Stimulated activated CD4-positive, alpha-beta T cell treated with anti-CD3 and anti-CD28 coated beads, Interleukin-1b, Interleukin-23, amount 100 ng/mL, for 4 hours (primary cell): ENCODE measurements around the gene GSTM2.
"Not testable (repeated sequence)": the region's sequence is repeated elsewhere in the genome, so short reads cannot be mapped to it uniquely, and the experiment has no call there.

Source experiments
- DNase-seq, 2 donors: peaks; one replicate each; pipeline ENCODE4 v3.0.0-alpha.2; 2020; ENCODE audit warnings: low read depth in 2 of 2

The GSTM2 gene

DNA sequence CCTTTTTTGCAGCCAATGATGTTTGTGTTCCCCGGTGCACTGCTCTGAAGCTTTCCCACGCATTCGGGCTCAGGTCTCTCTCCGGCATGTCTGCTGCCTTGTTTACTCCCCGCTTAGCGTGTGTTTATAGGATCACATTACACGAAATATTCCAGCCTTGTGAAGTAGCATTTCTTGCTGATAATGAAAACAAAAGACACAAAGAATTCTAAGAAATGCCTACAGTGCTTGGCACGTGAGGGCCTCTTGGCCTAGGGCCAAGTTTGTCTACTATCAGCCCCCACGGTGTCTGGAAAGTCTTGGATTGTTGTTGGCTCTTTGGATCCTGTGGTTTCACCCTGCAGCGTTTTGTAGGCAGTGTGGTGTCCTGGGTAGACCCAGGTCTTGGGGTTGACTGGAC, 23.2 kb upstream of the GSTM2 start:
- DNase-seq: no peak

DNA sequence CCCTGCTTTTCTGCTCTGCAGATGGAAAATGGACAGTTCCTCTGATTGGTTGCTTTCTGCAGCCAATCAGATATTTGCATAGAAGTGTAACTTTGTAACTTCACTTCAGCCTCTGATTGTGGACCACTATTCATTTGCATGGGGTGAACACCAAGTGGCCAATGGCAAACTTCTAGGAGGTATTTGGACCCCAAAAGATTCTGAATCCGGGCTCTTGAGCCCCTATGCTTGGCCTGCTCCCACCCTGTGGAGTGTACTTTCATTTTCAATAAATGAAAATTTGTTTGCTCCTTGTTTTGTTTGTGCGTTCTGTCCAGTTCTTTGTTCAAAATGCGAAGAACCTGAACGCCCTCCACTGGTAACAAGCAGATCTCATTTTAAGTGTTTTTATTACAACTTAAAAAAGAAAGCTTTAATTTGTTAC, 18.4 kb upstream of the GSTM2 start:
- no peak for DNase-seq

DNA sequence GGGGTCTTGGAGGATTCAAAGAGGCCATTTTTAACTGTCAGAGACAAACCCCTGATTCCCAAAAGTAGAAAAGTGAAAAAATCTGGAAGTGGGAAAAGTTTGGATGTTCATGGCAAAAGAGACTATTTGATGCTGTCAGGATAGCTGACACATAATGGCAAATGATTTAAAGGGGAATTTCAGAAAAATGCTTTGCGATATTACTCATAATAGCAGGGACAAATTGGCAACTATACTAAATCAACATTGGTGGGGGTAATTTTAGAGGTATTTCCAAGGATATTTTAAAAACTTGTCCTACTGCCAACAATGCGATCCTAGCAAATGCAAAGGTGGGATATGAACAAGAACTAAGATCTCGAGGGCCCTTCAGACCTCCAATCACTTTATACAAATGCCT, 17.2 kb upstream of the GSTM2 start:
- no peak for DNase-seq

DNA sequence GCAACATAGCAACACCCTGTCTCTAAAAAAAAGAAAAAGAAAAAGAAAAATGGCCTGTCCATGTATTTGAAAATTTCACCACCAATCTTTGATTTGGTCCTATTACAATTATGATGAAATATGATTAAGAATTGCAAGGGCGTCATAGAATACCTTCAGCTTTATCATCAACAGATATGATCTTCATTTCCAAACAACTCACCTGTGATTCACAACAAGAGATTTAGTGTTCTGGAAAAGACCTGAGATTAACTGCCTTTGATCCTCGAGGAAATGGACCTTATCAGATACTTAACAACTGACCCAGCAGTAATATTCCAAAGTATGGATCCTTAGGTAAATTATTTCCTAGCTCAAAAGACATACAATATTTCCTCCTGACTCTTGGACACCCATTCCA, 15.5 kb upstream of the GSTM2 start:
- no peak for DNase-seq

DNA sequence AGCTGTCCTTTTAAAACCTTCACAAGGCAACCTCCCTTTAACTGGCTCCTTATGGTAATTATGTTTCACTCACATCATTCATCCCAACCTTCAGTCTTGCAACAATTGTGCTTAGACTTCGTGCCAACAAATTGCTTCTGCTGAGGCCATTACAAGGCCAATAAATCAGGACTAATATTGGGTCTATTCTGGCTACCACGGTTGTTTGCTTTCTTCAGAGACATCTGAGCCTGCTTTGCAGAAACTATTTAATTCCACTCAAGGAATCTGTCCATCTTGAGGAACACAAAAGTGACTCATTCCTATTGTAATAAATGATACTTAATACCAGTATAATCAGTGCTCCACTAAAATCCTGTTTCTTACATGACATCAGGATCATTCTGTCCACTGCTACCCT, 14.6 kb upstream of the GSTM2 start:
- no peak for DNase-seq

DNA sequence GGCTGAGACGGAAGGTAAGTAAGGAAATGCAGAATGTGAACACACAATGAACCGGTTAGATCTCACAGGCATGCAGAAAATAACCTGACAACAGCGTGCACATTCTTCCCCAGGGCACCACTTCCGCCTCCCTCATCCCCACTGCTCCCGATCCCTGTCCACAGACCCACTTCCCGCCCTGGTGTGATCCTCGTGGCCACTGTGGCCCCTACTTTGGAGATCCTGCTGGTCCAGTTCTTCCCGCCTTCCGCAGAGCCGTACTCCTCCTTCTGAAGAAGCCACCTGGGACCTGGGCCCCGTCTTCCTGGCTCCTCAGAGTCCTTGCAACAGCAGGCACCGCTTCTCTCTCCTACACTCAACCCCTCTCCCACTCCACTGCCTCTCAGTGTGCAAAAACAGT, 13.3 kb upstream of the GSTM2 start:
- DNase-seq: no peak

DNA sequence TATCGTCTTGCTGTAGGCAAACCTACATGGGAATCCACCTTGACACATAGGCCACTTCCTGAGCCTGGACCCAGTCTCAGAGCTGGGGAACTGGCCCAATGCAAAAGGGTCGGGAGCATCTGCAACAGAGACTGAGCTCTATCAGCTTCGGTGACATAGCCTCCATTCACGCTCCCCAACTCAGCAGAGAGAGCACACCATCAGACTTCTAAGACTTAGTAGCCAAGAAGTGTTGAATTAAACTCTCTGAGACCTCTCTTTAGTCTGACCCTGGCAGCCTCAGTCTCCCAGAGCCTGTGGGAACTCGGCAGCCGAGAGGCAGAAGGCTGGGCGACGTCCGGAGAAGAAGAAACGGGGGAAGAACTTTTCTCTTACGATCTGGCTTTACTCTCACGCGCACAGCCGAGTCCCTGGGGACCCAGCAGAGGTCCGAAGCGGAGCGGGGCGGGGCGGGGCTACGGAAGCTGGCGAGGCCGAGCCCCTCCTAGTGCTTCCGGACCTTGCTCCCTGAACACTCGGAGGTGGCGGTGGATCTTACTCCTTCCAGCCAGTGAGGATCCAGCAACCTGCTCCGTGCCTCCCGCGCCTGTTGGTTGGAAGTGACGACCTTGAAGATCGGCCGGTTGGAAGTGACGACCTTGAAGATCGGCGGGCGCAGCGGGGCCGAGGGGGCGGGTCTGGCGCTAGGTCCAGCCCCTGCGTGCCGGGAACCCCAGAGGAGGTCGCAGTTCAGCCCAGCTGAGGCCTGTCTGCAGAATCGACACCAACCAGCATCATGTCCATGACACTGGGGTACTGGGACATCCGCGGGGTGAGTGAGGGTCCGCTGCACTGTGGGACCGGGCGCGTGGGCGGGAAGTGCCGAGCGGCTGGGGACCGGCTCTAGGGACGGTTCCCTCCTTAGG, 12.0 kb upstream of the GSTM2 start, which contains the start of gene GSTM4:
TSS of gene GSTM4 (plus strand) at position 485 of the 905 bp plus-strand sequence. CDS start at position 776, 291 bp downstream.
- DNase-seq: peak; percentile 38 to 65

DNA sequence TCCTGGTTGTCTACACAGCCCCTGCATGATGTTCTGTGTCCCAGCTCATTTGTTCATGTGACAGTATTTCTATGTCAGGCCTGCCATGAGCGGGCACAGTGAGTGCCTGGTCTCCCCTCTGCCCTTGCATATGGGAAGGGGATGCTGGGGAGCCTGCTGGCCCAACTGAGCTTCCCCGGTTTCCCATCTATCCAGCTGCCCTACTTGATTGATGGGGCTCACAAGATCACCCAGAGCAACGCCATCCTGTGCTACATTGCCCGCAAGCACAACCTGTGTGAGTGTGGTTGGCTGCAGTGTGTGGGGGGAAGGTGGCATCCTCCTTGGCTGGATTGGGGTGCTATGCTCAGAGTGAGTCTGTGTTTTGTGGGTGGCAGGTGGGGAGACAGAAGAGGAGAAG, 10.5 kb upstream of the GSTM2 start:
- no peak for DNase-seq

DNA sequence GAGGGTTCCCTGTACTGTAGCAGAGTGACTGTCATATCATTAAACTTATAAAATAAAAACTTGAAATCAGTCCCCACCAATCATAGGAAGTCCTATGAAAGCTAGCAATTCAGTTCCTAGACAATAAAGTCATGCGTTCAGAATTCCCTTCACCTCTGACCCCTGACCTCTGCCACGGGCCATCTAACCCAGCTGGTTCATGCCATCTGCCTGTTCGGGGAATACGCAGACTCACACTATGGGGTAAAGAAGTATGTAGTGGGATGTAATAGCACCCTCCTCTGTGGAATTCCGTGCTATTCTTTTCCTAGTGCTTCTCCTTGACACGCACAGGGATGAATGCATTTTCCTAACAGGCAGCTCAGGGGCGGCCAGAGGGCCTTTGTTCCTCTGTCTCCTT, 9.9 kb upstream of the GSTM2 start:
- no peak for DNase-seq

DNA sequence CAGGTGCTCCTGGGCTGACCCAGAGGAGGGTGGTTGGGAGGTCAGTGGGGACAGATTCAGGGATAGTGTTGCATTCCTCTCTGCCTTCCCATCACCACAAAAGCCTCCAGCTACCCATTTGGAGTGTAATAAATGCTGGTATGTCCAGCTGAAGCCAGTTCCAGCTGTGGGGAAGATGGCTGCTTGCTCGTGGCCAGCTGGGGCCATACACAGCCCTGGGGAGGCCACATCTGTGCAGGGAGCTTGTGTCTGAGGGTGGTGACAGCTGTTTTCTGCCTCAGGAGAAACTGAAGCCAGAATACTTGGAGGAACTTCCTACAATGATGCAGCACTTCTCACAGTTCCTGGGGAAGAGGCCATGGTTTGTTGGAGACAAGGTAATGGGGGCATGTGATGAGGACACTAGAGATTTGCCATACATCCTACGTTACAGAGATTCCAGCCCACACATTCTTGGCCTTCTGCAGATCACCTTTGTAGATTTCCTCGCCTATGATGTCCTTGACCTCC, 9.3 kb upstream of the GSTM2 start:
- DNase-seq: no peak

DNA sequence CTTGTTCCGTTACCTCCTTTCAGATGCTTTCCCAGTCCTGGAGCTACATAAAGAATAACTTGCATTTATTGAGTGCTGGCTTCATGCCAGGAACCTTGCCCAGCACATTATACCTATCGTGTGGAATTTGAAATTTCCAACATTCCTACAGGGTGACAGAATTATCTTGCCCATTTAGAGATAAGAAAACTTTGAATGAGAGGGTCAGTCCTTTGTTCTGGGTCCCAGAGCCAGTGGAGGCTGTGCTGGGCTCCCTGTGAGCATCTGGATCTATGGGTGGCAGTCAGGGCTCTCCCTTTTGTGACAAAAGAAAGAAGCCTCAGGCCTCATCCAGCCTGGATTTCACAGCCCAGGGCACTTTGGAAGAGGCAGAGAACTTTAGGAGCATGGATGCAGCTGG, 8.7 kb upstream of the GSTM2 start:
- DNase-seq: no peak

DNA sequence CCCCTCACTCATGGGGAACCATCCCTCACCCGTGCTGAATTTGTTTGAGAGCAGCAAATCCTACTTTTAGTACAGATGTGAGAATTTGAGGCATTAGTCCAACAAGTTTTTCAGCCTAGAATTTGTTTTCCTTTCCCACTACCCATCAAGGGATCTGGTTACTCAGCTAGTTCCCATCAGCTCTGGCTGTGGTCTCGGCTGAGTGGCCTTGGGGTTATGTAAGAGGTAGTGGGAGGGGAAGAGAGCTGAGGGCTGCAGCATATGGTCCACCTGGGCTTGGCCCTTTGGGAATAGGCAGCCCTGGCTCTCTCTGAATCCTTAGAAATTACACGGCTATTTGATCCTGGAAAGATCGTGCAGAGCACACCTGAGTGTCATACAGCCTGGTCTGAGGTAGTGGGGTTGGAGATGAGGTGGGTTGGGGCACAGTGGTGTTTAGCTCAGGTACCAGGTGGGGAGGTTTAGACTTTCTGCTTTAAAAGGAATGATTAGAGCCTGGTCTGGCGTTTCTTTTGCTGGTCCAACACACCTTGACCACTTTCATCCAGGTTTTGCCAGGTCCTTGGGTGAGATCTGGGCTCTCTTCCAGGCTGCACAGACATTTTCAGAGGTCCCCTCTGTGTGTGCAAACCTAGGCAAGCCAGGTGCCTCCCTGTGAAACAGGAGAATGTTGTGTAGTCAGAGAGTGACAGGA, 7.7 kb upstream of the GSTM2 start:
- DNase-seq: no peak

DNA sequence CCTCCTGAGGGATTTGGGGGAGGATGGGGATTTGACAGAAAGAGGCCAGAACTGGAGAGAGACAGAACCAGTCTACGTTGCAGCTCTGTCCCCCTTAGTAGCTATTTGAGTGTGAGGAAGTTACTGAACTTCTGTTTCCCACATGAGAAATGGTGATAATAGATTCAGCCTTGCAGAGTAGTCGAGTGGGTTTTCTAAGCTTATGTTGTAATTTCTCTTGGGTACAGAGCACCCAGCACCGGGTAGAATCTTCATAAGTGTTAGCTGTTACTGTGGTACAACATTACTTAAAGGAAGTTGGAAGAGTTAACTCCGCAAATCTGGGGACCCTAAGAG, 7.2 kb upstream of the GSTM2 start:
- DNase-seq: not testable (repeated sequence)

DNA sequence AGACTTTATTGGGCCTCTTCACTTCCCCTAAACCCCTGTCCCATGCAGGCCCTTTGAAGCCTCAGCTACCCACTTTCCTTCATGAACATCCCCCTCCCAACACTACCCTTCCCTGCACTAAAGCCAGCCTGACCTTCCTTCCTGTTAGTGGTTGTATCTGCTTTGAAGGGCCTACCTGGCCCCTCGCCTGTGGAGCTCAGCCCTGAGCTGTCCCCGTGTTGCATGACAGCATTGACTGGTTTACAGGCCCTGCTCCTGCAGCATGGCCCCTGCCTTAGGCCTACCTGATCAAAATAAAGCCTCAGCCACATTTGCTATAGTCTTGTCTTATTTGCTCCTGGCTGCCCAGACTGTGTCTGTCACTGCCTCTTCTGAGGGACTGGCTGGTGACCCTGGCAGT, 6.5 kb upstream of the GSTM2 start:
- DNase-seq: no peak

DNA sequence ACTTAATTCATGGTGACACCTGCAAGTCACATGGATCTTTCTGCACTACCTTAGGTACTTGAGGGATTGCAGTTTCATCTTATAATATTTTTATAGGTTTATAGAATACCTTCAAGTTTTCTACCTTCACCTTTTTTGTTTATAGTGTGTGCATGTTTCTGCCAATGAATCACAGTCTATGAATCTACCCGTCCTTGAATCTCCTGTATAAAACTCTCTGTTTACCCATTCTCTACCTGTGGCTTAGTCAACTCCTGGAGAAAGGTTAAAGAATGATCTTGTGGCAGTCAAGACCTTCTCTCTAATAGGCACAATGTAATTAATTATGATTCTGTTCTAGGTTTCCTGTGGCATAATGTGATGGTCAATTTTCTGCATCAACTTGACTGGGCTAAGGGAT, 3.2 kb upstream of the GSTM2 start:
- DNase-seq: no peak

DNA sequence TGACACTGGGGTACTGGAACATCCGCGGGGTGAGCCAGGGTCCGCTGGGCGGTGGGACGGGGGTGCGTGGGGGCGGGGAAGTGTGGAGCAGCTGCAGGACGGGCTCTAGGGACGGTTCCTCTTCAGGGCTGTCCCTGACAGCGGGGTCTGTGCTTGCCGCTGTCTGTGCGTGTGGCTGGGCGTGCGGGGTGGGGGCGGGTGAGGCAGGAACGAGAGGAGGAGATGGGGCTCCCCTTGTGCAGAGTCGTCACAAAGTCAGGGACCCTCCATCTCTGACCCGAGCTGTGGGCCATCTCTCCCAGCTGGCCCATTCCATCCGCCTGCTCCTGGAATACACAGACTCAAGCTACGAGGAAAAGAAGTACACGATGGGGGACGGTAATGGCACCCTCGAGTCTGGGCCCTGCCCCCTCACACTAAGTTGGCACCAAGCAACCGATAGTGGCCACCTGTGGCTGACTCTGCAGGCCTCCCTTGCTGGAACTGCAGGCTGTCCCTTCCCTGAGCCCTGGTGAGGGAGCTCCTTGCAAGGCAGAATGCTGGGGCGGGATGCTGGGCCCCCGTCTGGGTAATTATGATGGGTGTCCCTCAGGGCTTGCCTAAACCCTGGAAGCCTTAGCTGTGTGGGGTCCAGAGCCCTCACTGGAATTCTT, 392 bp downstream of the GSTM2 start:
- no peak for DNase-seq

DNA sequence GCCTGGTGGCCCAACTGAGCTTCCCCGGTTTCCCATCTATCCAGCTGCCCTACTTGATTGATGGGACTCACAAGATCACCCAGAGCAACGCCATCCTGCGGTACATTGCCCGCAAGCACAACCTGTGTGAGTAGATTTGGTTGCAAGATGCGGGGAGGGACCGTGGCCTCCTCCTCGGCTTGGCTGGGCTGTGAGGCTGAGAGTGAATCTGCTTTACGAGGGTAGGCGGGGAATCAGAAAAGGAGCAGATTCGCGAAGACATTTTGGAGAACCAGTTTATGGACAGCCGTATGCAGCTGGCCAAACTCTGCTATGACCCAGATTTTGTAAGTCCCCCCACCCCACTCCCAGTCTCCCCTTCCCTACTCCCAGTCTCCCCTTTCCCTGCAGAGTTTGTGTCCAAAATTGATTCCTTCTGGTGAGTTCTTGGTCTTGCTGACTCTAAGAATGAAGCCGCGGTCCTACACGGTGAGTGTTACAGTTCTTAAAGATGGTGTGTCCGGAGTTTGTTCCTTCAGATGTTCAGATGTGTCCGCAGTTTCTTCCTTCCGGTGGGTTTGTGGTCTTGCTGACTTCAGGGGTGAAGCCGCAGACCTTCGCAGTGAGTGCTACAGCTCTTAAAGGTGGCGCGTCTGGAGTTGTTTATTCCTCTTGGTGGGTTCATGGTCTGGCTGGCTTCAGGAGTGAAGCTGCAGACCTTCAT, 1.5 kb downstream of the GSTM2 start:
- DNase-seq: no peak

DNA sequence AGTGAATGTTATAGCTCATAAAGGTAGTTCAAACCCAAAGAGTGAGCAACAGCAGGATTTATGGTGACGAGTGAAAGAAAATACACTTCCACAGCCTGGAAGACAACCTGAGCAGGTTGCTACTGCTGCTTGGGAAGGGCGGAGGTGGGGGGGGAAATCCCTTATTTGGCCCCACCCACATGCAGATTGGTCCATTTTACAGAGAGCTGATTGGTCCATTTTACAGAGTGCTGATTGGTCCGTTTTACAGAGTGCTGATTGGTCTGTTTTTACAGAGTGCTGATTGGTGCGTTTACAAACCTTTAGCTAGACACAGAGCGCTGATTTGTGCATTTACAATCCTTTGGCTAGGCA, 2.1 kb downstream of the GSTM2 start:
- DNase-seq: not testable (repeated sequence)

DNA sequence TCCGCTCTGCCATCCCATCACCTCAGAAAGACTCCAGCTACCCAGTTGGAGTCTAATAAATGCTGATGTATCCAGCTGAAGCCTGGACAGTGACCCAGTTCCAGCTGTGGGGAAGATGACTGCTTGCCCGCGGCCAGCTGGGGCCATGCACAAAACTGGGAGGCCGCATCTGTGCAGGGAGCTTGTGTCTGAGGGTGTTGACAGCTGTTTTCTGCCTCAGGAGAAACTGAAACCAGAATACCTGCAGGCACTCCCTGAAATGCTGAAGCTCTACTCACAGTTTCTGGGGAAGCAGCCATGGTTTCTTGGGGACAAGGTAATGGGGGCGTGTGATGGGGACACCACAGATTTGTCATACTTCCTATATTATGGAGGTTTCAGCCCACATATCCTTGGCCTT, 3.2 kb downstream of the GSTM2 start:
- DNase-seq: no peak

DNA sequence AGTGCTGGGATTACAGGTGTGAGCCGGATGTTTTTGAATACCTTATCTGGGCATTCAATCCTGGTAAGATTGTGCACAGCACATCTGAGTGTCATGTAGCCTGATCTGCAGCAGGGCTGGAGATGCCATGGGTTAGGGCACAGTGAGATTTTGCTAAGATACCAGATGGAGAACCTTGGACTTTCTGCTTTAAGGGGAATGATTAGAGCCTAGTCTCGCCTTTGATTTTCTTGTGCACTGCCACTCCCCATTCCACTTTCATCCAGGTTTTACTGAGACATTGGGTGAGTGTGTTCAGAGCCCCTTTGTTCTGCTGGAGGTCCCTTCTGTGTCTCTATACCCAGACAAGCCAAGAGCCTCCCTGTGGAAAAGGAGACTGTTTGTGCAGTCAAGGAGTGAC, 6.0 kb downstream of the GSTM2 start:
- DNase-seq: not testable (repeated sequence)

DNA sequence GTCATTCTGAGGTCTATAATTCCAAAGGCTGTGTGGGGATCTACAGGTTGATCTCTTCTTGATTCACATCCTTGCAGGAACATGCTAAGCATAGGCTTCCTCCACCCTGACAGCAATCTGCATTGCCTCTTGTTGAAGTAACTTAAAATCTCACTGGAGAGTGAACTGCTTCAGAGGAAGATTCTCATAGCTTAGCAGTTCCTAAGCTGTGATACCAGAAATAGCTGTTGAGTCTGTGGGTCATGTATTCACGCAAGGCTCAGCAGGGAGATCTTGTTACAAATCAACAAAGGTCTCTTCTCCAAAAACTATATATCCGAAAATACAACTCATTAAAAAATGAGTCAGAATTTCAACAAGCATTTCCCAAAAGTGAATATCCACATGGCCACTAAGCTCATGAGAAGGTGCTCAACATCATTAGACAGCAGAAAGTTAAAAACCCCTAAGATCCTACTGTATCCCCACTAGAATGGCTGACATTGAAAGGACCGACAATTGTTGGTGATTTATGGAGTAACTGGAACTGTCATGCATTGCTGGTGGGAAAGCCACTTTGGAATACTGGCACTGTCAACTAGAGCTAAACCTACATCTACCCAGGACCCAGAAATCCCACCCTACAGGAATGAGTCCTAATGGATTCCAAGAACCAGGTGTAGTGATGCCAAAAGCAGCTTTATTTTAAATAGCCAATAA, 9.0 kb downstream of the GSTM2 start:
- not testable (repeated sequence) for DNase-seq
